T-cell (primary cell): ENCODE data around the gene RAP1GAP2. TPM values are rescaled to one million over a fixed set of nuclear protein-coding genes. Genes with fewer than 3 reads are reported as not detected.
A peak's percentile ranks its signal among the peaks of the same experiment; 100 is the strongest.

Experiments used
- ATAC-seq, 4 experiments: fragments of 200-7000 bp in 3 of 4; fragments of 150-1000 bp in 1 of 4; cut with Tn5 transposase; replicated peaks in 1 of 4; 1 replicate in 3 of 4; 2 replicates in 1 of 4; pipeline ENCODE4 v1.10.0; 2021; ENCODE audit warnings: moderate library complexity in 3 of 4, mild to moderate bottlenecking in 2 of 4, moderate number of reproducible peaks in 1 of 4
- CTCF ChIA-PET, 2 donors: fragments of 300-600 bp; sonication (Branson Sonifier 250); formaldehyde crosslinking; loops; one replicate each; lab custom pipeline; 2022; ENCODE audit warnings: antibody characterized with exemption in 2 of 2; lab: Charles Lee
- POLR2A ChIA-PET, 2 donors: fragments of 300-600 bp; sonication (Branson Sonifier 250); formaldehyde crosslinking; loops; one replicate each; lab custom pipeline; 2022; ENCODE audit warnings: antibody characterized with exemption in 2 of 2; lab: Charles Lee
- DNase-seq, 35 experiments: peaks; one replicate each; pipeline versions ENCODE4 v3.0.0 to v3.0.0-alpha.2; 2013 to 2023
- H3K27ac ChIP-seq: one replicate; pipeline ENCODE4 v1.5.1; 2013; ENCODE audit warnings: low read length
- H3K27me3 ChIP-seq, 2 experiments: replicated peaks in 1 of 2; 1 replicate in 1 of 2; 2 replicates in 1 of 2; pipeline versions ENCODE4 v1.6.1 to v1.7.0; 2013; ENCODE audit warnings: low read length in 1 of 2, mixed read lengths in 1 of 2; ENCODE audit not compliant: control insufficient read depth in 2 of 2, insufficient read depth in 2 of 2; ENCODE audit errors: extremely low read depth in 1 of 2
- H3K36me3 ChIP-seq, 2 donors: 1 replicate in 1 of 2; 2 replicates in 1 of 2; pipeline versions ENCODE4 v1.6.1 to v1.7.0; 2013; ENCODE audit warnings: low read length in 1 of 2; ENCODE audit not compliant: control insufficient read depth in 2 of 2, insufficient read depth in 1 of 2; ENCODE audit errors: extremely low read depth in 1 of 2
- H3K4me1 ChIP-seq, 2 experiments: 1 replicate in 1 of 2; 2 replicates in 1 of 2; pipeline versions ENCODE4 v1.6.1 to v1.7.0; 2013; ENCODE audit warnings: low read length in 2 of 2, mixed read lengths in 1 of 2; ENCODE audit not compliant: insufficient read depth in 2 of 2, control insufficient read depth in 1 of 2; ENCODE audit errors: extremely low read depth in 1 of 2
- H3K4me3 ChIP-seq, 2 donors: 1 replicate in 1 of 2; 2 replicates in 1 of 2; pipeline versions ENCODE4 v1.5.1 to v1.7.0; 2013; ENCODE audit warnings: mild to moderate bottlenecking in 2 of 2, low read length in 1 of 2, moderate library complexity in 1 of 2; ENCODE audit not compliant: control insufficient read depth in 1 of 2; ENCODE audit errors: extremely low read depth in 1 of 2
- H3K9me3 ChIP-seq: 2 replicates; pipeline ENCODE4 v1.7.0; 2013
- H3K27ac Mint-ChIP-seq, 2 donors: one replicate each; pipeline ENCODE4 v1.8.0; 2020 to 2021; ENCODE audit warnings: mild to moderate bottlenecking in 2 of 2, mixed read lengths in 2 of 2
- H3K27me3 Mint-ChIP-seq, 2 donors: one replicate each; pipeline ENCODE4 v1.8.0; 2021 to 2022; ENCODE audit warnings: mixed read lengths in 2 of 2
- H3K36me3 Mint-ChIP-seq: one replicate; pipeline ENCODE4 v1.8.0; 2021; ENCODE audit warnings: mixed read lengths
- H3K4me1 Mint-ChIP-seq, 3 donors: one replicate each; pipeline ENCODE4 v1.8.0; 2020 to 2022; ENCODE audit warnings: mixed read lengths in 3 of 3, mild to moderate bottlenecking in 1 of 3
- H3K4me3 Mint-ChIP-seq, 3 donors: one replicate each; pipeline ENCODE4 v1.8.0; 2020 to 2022; ENCODE audit warnings: mild to moderate bottlenecking in 3 of 3, mixed read lengths in 3 of 3, moderate library complexity in 3 of 3
- H3K9me3 Mint-ChIP-seq, 3 donors: one replicate each; pipeline ENCODE4 v1.8.0; 2020 to 2022; ENCODE audit warnings: mixed read lengths in 3 of 3
- WGBS: methylation state at CpG from one replicate; pipeline ENCODE4 v1.1.5; 2013; ENCODE audit warnings: missing lambda C conversion rate; ENCODE audit not compliant: insufficient coverage; 5-methylcytosine and 5-hydroxymethylcytosine counted together
- total RNA-seq, 35 experiments: library from RNA in 6 of 35; stranded (reverse) in 6 of 35; fragments of 120-200 nt in 1 of 35; gene quantifications; one replicate each; pipeline versions ENCODE4 v1.2.1 to v1.2.4 and lab custom pipeline; 2013 to 2026

The RAP1GAP2 gene
- total RNA-seq (10 to 100 TPM in 4 of 5 donors, 1 to 10 TPM in 1; 8.0 to 77.7 (median 13.3) TPM), total RNA-seq (lab: John Stamatoyannopoulos, UW) (0.93 to 120 (median 17.2) reads per million in 29 experiments)
- total RNA-seq (2013), result 29.0 TPM

GRCh38 chr17:2796164-2797125 is at the start of gene RAP1GAP2:
Gene RAP1GAP2 (plus strand): TSS chr17:2796438. CDS start chr17:2796528, 90 bp downstream.
- H3K9me3 Mint-ChIP-seq, result no peaks in the 10 kb centered on the region
- peaks cover 34 to 90% of the 10 kb centered on the region in 2 experiments for H3K4me1 ChIP-seq
- H3K36me3 ChIP-seq, result peaks cover 0 to 10% of the 10 kb centered on the region in 2 donors
- H3K27ac Mint-ChIP-seq, result peak within 1 kb of the TSS; percentile 71 to 84
- H3K4me1 Mint-ChIP-seq, result peaks cover 78 to 88% (median 82%) of the 10 kb centered on the region in 3 donors
- H3K27me3 ChIP-seq, result peaks cover 0 to 6% of the 10 kb centered on the region in 2 experiments
- peak within 1 kb of the TSS; percentile 76 to 90 (median 81) for H3K4me3 Mint-ChIP-seq
- H3K27ac ChIP-seq, result no peak within 1 kb of the TSS
- CTCF ChIA-PET, result interaction anchor here in 1 of 2 donors (1.1 to 2.4 kb wide), 2 partner anchors 10 to 18 kb away, joined by 19 to 42 read pairs; no protein-coding TSS in a partner anchor
- no peaks in the 10 kb centered on the region for H3K9me3 ChIP-seq
- peak in 34 of 35 experiments; percentile 51 to 86 (median 78) for DNase-seq
- H3K36me3 Mint-ChIP-seq, result peaks cover 3% of the 10 kb centered on the region
- H3K4me3 ChIP-seq, result peak within 1 kb of the TSS; percentile 79 to 85
- H3K27me3 Mint-ChIP-seq, result no peaks in the 10 kb centered on the region
- peak; percentile 86 to 91 (median 89) for ATAC-seq
- POLR2A ChIA-PET, result interaction anchor here (0.5 to 1.6 kb wide), 4 partner anchors 18 to 933 kb away, joined by 3 to 6 read pairs (median 5); no protein-coding TSS in a partner anchor
- WGBS, result 7% methylated on average over 37 of the region's 39 CpGs

DNA sequence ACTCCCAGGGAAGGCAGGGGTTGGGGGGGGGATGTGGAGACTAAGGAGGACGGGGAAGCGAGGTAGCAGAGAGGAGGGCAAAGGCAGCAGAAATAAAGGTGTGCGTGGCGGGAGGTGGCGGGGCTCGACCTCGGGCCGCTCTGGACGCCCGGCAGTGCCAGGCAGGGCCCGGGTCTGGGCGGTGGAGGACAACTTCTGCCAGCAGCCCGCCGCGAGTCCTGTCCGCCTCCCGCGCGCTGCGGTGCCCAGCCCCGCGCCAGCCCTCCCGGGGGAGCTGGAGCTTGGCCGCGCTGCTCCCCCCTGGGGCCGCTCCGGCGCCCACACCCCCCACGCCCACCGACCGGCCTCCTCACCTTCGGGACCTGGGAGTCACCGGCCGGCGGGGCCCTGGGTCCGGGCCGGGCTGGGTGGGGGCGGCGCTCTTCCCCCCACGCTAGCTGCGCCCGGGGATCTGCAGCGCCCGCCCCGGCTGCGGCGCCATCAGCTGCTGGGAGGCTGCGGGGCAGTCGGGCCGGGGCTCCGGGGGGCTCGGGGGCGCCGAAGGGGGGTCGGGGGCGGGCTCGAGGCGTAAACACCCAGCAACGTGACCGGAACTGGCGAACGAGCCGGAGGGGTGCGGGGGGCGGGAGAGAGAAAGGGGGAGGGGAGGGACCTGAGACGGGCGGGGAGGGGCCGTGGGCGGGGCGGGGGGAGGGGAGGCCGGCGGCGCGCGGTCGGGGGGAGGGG is 47.0 kb upstream of the RAP1GAP2 start, which contains the start of gene CCDC92B:
TSS of gene CCDC92B (minus strand) at position 595 of the 726 bp plus-strand sequence. CDS start 14,507 bp downstream, outside the sequence.
- ATAC-seq, result peak in 1 of 4 experiments; percentile 10
- 14% methylated on average over 37 of the region's 76 CpGs for WGBS
- H3K27ac Mint-ChIP-seq, result peak within 1 kb of the TSS in 1 of 2 donors; percentile 10

DNA sequence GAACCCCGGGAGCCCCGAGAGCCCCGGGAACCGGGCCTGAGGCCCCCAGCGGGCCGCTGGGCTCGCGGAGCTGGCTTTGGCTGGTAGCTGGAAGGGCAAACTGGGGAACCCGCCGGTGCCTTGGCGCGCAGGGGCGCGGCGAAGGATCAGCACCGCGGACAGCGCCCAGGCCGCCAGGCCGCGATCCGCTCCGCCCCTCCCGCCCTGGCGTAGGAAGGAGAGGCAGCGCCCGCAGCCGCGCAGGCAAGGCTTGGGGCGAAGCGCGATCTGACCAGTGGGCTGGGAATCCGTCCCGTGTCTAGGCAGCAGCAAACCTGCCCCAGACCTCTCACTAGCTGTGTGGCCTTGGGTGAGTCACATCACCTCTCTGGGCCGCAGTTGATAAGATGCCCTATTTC is 46.5 kb upstream of the RAP1GAP2 start:
- Histone ChIP-seq H3K27me3 (peaks cover 13 to 70% of the 10 kb centered on the region in 2 experiments), H3K9me3 (no peaks in the 10 kb centered on the region), H3K4me1 (peaks cover 0 to 6% of the 10 kb centered on the region in 2 experiments), H3K36me3 (no peaks in the 10 kb centered on the region), H3K4me3 (no peak overlapping the region), H3K27ac (no peak overlapping the region)
- ChIA-PET CTCF (no interaction called here), POLR2A (no interaction called here)
- H3K9me3 Mint-ChIP-seq, result no peaks in the 10 kb centered on the region
- H3K27me3 Mint-ChIP-seq, result peaks cover 38 to 54% of the 10 kb centered on the region in 2 donors
- WGBS, result under 1% methylated on average over 31 of the region's 35 CpGs
- H3K4me1 Mint-ChIP-seq, result peaks cover 0 to 4% (median 0%) of the 10 kb centered on the region in 3 donors
- peak; percentile 29 to 86 (median 62) for DNase-seq
- no peak overlapping the region for H3K27ac Mint-ChIP-seq
- no peaks in the 10 kb centered on the region for H3K36me3 Mint-ChIP-seq
- ATAC-seq, result peak; percentile 92 to 99 (median 95)
- peak overlapping the region in 1 of 3 donors; percentile 36 for H3K4me3 Mint-ChIP-seq

More for the DNA sequence above, 47.0 kb upstream of the RAP1GAP2 start, which contains the start of gene CCDC92B:
- Mint-ChIP-seq H3K27me3 (peaks cover 38 to 55% of the 10 kb centered on the region in 2 donors), H3K36me3 (no peaks in the 10 kb centered on the region), H3K9me3 (no peaks in the 10 kb centered on the region), H3K4me1 (peaks cover 0 to 2% (median 0%) of the 10 kb centered on the region in 3 donors), H3K4me3 (peak within 1 kb of the TSS in 1 of 3 donors; percentile 36)
- no peak for DNase-seq
- Histone ChIP-seq H3K36me3 (no peaks in the 10 kb centered on the region), H3K27me3 (peaks cover 13 to 67% of the 10 kb centered on the region in 2 experiments), H3K4me3 (no peak within 1 kb of the TSS), H3K9me3 (no peaks in the 10 kb centered on the region), H3K4me1 (peaks cover 0 to 6% of the 10 kb centered on the region in 2 experiments), H3K27ac (no peak within 1 kb of the TSS)
- ChIA-PET POLR2A (no interaction called here), CTCF (no interaction called here)

GRCh38 chr17:2750721-2751120 is 45.5 kb upstream of the RAP1GAP2 start:
- 96% methylated on average over 2 of the region's 2 CpGs for WGBS
- Histone ChIP-seq H3K36me3 (no peaks in the 10 kb centered on the region), H3K4me3 (no peak overlapping the region), H3K27ac (no peak overlapping the region), H3K4me1 (peaks cover 0 to 9% of the 10 kb centered on the region in 2 experiments), H3K27me3 (peaks cover 10 to 68% of the 10 kb centered on the region in 2 experiments), H3K9me3 (no peaks in the 10 kb centered on the region)
- Mint-ChIP-seq H3K4me3 (no peak overlapping the region), H3K27me3 (peaks cover 30 to 54% of the 10 kb centered on the region in 2 donors), H3K27ac (no peak overlapping the region), H3K36me3 (no peaks in the 10 kb centered on the region), H3K4me1 (peaks cover 0 to 6% (median 0%) of the 10 kb centered on the region in 3 donors), H3K9me3 (no peaks in the 10 kb centered on the region)
- CTCF ChIA-PET, result no interaction called here
- no peak for ATAC-seq
- POLR2A ChIA-PET, result no interaction called here
- DNase-seq, result no peak

GRCh38 chr17:2751491-2751890 is 44.7 kb upstream of the RAP1GAP2 start:
- Histone ChIP-seq H3K27ac (no peak overlapping the region), H3K4me3 (no peak overlapping the region), H3K4me1 (peaks cover 0 to 17% of the 10 kb centered on the region in 2 experiments), H3K36me3 (no peaks in the 10 kb centered on the region), H3K27me3 (peaks cover 10 to 74% of the 10 kb centered on the region in 2 experiments), H3K9me3 (no peaks in the 10 kb centered on the region)
- no CpG with 5 or more reads among the region's 2 CpGs for WGBS
- ChIA-PET CTCF (no interaction called here), POLR2A (interaction anchor here in 1 of 2 donors (0.6 kb wide), 1 partner anchor 698 kb away, joined by 6 read pairs; no protein-coding TSS in a partner anchor)
- Mint-ChIP-seq H3K27me3 (peaks cover 29 to 54% of the 10 kb centered on the region in 2 donors), H3K36me3 (no peaks in the 10 kb centered on the region), H3K4me3 (no peak overlapping the region), H3K9me3 (no peaks in the 10 kb centered on the region), H3K4me1 (peaks cover 0 to 11% (median 3%) of the 10 kb centered on the region in 3 donors), H3K27ac (no peak overlapping the region)
- no peak for ATAC-seq
- no peak for DNase-seq
